A549 treated with RU486 at 1 μM for 4 hours (cell line): Measurements from ENCODE around the gene CD300LB. TPM values are rescaled to one million over a fixed set of nuclear protein-coding genes. Genes with fewer than 3 reads are reported as not detected.

ENCODE experiments used
- total RNA-seq: library from RNA; stranded (reverse); fragments of 200-300 nt; extraction: Qiagen RNA extraction; gene quantifications from 5 replicates; pipeline ENCODE4 v1.2.3, GENCODE V29; 2022; ENCODE audit warnings: low read depth

CD300LB gene
- total RNA-seq: 0.05 to 0.13 TPM (median 0.07 TPM) in 3 of 5 replicates, not detected in the others

GRCh38 chr17:74531231-74531761, at the start of gene CD300LB:
CD300LB (minus strand) TSS chr17:74531475; CDS start chr17:74531350, 125 bp downstream.

GRCh38 chr17:74567397-74567796, 36.1 kb upstream of the CD300LB start, which contains the start of gene CD300H:
CD300H (minus strand) TSS chr17:74567509.

GRCh38 chr17:74545843-74546230, 14.6 kb upstream of the CD300LB start, which contains the start of gene CD300C:
CD300C (minus strand) TSS chr17:74546115; CDS start chr17:74545782, 333 bp downstream.

Other genes with a start within 250 kb of the CD300LB start
- 0.03 TPM in 1 of 5 replicates, not detected in the others for gene KIF19, start 205.2 kb downstream of the CD300LB start, total RNA-seq
- not detected in 5 replicates for gene BTBD17, start 169.6 kb downstream of the CD300LB start, total RNA-seq
- 0.07 TPM in 1 of 5 replicates, not detected in the others for gene GPR142, start 164.0 kb downstream of the CD300LB start, total RNA-seq
- 55.3 to 80.4 TPM (median 72.7 TPM) in 5 replicates for gene GPRC5C, start 99.4 kb downstream of the CD300LB start, total RNA-seq
- 0.10 TPM in 1 of 5 replicates, not detected in the others for gene CD300A, start 64.8 kb downstream of the CD300LB start, total RNA-seq
- 0.08 to 0.22 TPM (median 0.16 TPM) in 5 replicates for gene CD300C, start 14.6 kb upstream of the CD300LB start, total RNA-seq
- gene CD300H, start 36.0 kb upstream of the CD300LB start, total RNA-seq: 0.27 to 1.00 TPM (median 0.43 TPM) in 3 of 5 replicates, not detected in the others
- gene CD300LD, start 60.8 kb upstream of the CD300LB start, total RNA-seq: not detected in 5 replicates
- not detected in 5 replicates for gene CD300E, start 92.3 kb upstream of the CD300LB start, total RNA-seq
- not detected in 5 replicates for gene CD300LF, start 181.4 kb upstream of the CD300LB start, total RNA-seq
- 1.0 to 3.1 TPM (median 1.2 TPM) in 5 replicates for gene RAB37, start 205.8 kb upstream of the CD300LB start, total RNA-seq
- 31.7 to 46.3 TPM (median 44.9 TPM) in 5 replicates for gene NHERF1, start 217.2 kb upstream of the CD300LB start, total RNA-seq
- gene NAT9, start 244.9 kb upstream of the CD300LB start, total RNA-seq: 47.7 to 60.1 TPM (median 54.9 TPM) in 5 replicates